Activated CD4-positive, CD25-positive, alpha-beta regulatory T cell treated with anti-CD3 and anti-CD28 coated beads, Interleukin-2, amount 50 U/mL, for 72 hours (primary cell): ENCODE measurements around the gene IL6R.
"Not testable (repeated sequence)": the region's sequence is repeated elsewhere in the genome, so short reads cannot be mapped to it uniquely, and the experiment has no call there.

Source experiments
- DNase-seq: peaks from one replicate; pipeline ENCODE4 v3.0.0; 2021

IL6R gene

GRCh38 chr1:154485106-154485505, 80.0 kb downstream of the IL6R start:
- no peak for DNase-seq

- DNase-seq: no peak
Measured at GRCh38 chr1:154485910-154486496, 80.9 kb downstream of the IL6R start.

- DNase-seq: not testable (repeated sequence)
Measured at GRCh38 chr1:154486756-154487155, 81.6 kb downstream of the IL6R start.

- no peak for DNase-seq
Measured at GRCh38 chr1:154488922-154489321, 83.8 kb downstream of the IL6R start.

- no peak for DNase-seq
Measured at GRCh38 chr1:154489695-154490274, 84.6 kb downstream of the IL6R start.

- DNase-seq: no peak
Measured at GRCh38 chr1:154490317-154490716, 85.2 kb downstream of the IL6R start.

- DNase-seq: no peak
Measured at GRCh38 chr1:154492115-154492514, 87.0 kb downstream of the IL6R start.

- no peak for DNase-seq
Measured at GRCh38 chr1:154493276-154493675, 88.1 kb downstream of the IL6R start.

GRCh38 chr1:154495496-154496273, 90.5 kb downstream of the IL6R start:
- no peak for DNase-seq

- DNase-seq: no peak
Measured at GRCh38 chr1:154496383-154496782, 91.2 kb downstream of the IL6R start.

- no peak for DNase-seq
Measured at GRCh38 chr1:154497026-154497806, 92.1 kb downstream of the IL6R start.

- no peak for DNase-seq
Measured at GRCh38 chr1:154499446-154499845, 94.3 kb downstream of the IL6R start.

GRCh38 chr1:154500533-154500932, 95.4 kb downstream of the IL6R start:
- DNase-seq: no peak

GRCh38 chr1:154501423-154502065, 96.4 kb downstream of the IL6R start:
- no peak for DNase-seq

GRCh38 chr1:154502066-154502743, 97.1 kb downstream of the IL6R start, which contains the start of the genes SHE and TDRD10:
Gene SHE, minus strand, starts transcription at chr1:154502412. Its CDS starts 386 bp downstream, at chr1:154502026.
Gene TDRD10, plus strand, starts transcription at chr1:154502219. Its CDS starts 4,685 bp downstream, at chr1:154506904.
- no peak for DNase-seq

GRCh38 chr1:154502744-154503115, 97.6 kb downstream of the IL6R start:
- no peak for DNase-seq

GRCh38 chr1:154503898-154504297, 98.8 kb downstream of the IL6R start:
- DNase-seq: no peak

- no peak for DNase-seq
Measured at GRCh38 chr1:154512760-154513159, 107.6 kb downstream of the IL6R start.

- no peak for DNase-seq
Measured at GRCh38 chr1:154514066-154514553, 109.0 kb downstream of the IL6R start.

GRCh38 chr1:154517661-154518060, 112.5 kb downstream of the IL6R start:
- no peak for DNase-seq
